Measurements from ENCODE around the gene PHF23.
A peak's percentile ranks its signal among the peaks of the same experiment; 100 is the strongest.

PHF23 gene

DNA sequence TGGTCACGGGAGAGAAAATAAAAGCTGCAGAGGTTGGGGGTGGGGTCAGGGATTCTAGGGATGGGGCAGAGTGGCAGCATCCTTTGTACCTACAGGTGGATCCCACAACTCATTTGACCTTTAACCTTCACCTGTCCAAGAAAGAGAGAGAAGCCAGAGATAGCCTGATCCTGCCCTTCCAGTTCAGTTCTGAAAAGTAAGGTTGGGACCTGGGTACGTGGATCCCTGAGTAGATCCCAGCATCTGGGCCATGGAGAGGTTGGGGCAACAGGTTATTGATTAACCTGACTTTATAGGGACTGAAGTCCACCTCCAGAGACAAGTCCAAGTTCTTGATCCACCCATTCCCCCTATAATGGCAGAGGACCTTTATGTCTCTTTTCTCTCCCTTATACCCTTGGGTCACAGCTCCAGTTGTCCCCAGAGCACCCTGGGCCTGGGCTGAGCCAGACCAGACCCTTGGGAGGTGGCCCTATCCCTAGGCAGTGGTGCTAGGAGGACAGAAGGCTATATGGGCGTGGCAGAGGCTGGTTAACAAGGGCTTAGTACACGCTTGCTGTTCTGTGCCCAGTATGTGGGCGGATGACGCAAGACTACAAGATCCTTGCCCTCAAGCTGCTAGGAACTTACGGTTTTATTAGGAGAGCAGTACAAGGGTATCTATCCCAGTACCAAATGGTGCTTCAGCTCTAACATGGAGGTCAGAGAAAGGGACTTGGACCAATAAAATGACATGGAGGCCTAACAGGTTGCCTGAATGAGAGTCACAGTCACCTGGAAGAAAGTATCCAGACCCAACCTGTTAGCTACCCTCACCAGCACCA, 19.7 kb upstream of the PHF23 start:
- DNase-seq: no peak

DNA sequence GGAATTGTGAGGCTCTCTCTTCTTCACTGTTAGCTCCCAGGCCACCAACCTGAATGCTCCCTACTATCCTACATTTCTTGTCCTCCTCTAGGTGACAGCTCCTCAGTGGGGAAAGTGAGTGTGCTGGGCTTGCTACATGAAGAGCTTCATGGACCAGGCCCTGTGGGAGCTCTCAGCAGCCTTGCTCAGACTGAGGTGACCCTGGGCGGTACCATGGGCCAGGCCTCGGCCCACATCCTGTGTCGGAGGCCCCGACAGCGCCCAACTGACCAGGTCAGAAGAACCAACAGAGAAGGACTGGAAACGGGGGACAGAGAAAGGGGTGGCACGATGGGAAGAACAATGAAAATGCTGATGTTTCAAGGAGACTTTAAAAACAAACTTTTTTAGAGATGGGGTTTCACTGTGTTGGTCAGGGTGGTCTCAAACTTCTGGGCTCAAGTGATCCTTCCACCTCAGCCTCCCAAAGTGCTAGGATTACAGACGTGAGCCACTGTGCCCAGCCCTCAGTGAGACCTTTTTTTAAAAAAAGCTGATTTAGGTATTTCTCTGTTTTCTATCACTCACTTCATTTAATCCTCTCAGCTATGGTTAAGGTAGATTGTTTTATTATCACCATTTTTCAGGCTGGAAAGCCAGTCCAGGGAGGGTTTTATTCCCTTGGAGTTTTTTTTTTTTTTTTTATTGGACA, 17.7 kb upstream of the PHF23 start:
- no peak for DNase-seq

DNA sequence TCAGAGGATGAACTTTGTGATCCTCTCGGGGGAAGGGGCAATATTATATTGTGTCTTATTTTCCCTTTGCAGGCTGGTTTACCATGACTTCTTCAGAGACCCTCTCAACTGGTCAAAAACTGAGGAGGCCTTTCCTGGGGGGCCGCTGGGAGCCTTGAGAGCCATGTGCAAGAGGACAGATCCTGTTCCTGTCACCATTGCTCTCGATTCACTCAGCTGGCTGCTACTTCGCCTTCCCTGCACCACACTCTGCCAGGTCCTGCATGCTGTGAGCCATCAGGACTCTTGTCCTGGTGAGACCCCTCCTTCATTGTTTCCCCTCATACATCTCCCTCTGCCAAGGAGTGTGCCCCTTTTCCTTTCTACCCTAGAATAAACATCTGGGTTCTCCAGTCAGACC, 15.3 kb upstream of the PHF23 start:
- no peak for DNase-seq

DNA sequence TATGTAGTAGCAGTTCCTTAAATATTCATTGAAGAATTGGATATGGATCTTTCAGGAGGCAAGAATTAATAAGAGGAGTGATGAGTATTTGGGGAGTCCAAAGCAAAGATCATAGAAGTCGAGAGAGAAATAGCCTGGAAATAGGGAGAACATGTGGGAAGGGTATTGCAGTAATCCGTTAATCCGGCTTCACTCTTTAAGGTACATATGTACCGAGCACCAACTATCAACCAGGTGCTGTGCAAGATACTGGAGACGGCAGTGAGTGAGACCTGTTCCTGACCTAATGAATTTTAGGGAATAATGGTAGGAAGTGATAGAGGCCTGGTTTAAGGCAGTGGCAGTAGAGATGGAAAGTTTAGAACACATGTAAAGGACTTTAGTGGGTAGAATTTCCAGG, 13.8 kb upstream of the PHF23 start:
- DNase-seq: no peak

DNA sequence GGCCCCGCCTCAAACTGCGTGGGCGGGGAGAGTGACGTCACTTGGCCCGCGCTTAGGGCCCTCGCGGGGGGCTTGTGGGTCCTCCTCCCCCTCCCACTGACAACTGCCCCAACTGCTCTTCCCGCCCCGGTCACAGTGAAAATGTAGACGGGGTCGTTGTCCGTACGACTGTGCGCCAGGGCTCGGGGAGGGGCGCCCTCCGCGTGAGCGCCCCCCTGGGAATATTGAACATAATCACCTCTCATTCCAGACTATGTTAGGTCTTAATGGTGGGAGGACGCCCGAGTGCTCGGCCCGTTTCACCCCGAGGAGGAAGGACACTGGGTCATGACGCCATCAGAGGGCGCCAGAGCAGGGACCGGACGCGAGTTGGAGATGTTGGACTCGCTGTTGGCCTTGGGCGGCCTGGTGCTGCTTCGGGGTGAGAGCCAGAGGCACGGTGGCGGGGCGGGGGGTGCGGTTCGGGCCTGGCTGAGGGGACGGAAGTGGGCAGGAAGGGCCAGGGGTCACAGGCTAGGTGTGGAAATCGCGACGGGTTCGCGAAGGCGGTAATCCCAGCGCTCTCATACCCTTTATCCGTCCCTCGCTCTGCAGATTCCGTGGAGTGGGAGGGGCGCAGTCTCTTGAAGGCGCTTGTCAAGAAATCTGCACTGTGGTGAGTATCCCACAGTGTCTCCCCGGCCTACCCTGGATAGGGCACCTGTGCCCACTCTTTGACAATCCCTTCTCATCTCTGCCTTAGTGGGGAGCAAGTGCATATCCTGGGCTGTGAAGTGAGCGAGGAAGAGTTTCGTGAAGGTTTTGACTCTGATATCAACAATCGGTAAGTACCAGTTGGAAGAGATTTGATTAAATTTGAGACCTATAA, 13.2 kb upstream of the PHF23 start, which contains the start of gene ELP5:
TSS of gene ELP5 (plus strand) at position 40 of the 868 bp plus-strand sequence. CDS start at position 376, 336 bp downstream.
- DNase-seq: peak; percentile 96

DNA sequence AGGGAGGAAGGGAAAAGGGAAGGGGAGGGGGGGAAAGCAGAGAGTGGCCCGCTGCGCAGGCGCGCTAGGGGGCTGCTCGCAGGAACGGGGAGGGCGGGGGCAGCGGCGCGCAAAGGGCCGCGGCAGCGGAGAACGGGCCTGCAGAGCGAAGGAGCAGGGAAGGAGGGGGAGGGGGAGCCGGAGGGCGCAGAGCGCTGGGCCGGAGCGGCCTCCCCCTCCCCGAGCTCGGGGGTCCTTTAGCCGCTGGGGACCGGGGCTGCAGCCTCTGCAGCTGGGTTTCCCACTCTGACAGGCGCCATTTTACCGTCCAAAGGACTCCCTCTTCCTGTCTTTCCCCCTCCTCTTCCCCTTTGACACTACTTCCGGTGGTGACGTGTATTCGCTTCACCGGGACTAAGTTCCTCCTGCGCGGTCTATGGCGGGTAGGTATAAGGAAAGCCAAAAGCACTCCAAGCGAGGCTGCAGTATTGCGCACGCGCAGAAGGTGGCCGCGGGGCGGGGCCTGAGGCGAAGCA, 12.5 kb upstream of the PHF23 start, which contains the start of gene CTDNEP1:
TSS of gene CTDNEP1 (minus strand) at position 74 of the 515 bp plus-strand sequence. CDS start 438 bp downstream, outside the sequence.
- DNase-seq: peak; percentile 99

DNA sequence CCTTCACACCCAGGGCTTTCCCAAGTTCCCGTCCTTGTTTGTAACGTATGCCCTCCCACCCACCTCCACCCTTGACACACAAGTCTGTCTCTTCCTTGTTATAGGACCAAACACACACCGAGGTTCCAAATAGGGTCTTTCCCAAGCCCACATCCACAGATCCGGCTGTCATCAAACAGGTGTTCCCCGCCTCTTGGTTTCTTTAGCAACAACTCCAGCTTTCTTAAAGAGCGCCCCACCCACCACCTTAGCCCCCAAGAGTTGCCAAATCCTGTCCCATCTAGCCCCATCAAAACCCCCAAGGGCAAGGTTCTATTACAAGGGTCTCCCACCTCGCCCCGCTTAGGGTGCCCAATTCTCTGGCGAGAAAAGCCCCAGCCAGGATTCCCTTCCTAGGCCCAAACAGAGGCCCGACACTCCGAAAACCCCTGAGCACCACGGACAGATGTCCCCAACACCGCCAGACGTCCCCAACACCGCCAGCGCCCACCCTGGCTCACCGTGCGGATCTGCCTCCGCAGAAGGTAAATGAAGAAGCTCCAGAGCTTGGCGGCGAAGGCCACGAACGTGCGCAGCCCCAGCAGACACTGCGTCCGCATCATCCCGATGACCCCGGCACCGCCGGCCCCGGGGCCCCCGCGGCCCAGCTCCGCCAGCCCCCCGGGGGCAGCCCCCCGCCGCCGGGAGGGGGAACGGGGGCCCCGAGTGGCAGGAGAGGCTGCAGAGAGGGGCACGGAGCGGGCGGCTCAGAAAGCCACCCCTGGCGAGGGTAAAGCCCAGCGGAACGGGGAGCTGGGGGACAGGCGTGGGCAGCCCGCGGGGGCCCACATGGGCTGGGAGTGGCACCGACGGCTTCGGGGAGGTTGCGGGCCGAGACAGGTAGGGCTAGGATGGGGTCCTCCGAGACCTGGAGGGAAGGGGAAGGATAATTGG, 11.7 kb upstream of the PHF23 start:
- peak; percentile 33 for DNase-seq

DNA sequence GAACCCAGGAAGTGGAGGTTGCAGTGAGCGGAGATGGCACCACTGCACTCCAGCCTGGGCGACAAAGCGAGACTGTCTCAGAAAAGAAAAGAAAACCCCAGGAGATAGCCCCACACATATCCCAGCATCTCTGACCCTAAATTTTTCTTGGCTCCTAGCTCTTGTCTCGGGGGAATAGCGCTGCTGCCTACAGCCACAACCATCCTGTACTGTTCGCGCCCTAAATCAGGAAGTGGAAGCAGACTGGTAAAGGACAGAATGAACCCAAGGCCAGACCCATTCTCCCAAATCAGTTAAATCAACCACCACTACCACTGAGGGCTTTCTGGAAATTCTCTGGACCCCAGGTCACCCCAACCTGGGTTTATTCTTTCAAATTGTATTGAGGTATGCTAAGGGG, 10.6 kb upstream of the PHF23 start:
- no peak for DNase-seq

DNA sequence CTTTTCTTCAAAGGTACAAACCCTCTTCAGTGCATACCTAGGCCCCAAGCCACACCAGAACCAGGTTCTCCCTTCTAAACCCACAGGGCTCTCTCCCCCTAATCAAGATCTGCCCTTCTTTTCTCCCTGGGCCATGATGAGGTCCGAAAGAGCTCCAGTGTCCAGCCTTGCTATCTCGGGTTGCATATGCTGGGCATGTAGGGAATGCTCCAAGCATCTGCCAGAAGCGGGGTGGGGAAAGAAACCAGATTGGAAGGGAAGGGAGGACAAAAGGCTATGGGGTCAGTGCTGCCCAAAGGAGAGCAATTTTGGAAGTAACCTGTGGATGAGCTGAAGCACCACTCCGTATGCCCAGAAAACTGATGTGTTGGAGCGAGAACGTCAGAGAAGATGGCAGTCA, 10.0 kb upstream of the PHF23 start:
- DNase-seq: peak; percentile 21

DNA sequence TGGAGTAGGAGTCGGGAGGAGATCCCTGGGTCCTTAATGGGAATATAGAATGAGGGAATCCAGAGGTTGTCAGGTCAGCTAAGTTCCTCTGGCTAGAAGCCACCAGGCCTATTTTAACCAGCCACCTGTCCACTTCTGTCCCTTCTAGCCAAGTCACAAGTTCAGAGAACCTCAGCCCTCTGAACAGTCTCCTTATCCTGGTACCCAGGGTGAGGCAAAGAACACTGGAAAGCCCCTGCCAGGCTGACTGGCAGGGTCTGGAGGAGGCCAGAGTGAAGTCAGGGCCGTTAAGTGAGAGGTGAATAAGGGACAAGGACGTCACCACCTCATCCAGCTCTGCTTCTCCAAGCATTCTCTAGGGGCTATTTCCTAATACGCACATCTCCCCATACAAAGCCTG, 9.5 kb upstream of the PHF23 start:
- no peak for DNase-seq

DNA sequence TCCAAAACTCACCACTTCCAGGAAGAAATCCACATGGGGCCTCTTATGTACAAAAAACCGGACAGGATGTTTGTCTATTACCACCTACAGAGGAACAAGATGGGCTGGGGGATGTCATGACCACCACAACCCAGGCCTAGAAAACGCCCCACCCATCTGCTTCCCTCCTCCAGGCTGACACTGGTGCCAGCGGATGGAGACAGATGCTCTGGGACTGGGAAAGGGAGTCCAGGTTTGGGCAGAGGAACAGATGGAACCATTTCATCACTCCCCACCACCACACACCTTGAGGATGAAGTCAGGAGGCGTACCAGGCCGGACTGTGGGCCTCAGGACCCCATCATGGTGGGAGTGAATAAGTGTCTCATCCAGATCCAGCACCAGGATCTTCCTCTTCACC, 7.5 kb upstream of the PHF23 start:
- no peak for DNase-seq

DNA sequence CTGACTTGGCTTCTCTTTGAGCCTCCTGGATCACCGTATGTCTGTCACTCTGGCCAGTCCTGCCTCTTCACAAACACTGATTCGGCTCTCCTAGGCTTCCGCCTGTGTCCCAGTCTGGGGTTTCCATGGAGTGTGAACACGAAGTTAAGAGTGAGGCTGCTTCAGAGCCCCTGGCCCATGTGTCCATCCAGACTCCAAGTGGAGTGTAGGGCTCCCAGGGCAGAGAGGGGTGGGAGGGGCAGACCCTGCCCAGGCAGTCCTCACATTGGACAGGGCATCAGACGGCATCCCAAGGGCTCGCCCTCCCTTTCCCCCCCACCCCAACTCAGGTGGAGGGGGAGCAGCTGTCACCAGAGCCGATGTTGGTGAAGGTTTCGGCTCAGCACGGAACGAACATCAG, 4.6 kb upstream of the PHF23 start:
- peak; percentile 21 for DNase-seq

DNA sequence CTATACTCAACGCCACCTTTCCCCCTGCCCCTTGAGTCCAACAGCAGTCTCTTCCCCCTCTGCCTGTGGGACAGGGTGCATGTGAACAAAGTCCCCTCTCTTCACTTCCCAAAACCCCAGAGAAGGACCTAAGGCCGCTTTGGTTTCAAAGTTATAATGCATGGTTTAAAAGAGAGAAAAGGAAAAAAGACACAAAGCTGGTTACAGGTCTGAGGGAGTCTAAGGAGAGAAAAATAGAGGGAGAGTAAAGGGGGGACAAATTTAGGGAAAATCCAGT, 4.1 kb upstream of the PHF23 start:
- DNase-seq: no peak

DNA sequence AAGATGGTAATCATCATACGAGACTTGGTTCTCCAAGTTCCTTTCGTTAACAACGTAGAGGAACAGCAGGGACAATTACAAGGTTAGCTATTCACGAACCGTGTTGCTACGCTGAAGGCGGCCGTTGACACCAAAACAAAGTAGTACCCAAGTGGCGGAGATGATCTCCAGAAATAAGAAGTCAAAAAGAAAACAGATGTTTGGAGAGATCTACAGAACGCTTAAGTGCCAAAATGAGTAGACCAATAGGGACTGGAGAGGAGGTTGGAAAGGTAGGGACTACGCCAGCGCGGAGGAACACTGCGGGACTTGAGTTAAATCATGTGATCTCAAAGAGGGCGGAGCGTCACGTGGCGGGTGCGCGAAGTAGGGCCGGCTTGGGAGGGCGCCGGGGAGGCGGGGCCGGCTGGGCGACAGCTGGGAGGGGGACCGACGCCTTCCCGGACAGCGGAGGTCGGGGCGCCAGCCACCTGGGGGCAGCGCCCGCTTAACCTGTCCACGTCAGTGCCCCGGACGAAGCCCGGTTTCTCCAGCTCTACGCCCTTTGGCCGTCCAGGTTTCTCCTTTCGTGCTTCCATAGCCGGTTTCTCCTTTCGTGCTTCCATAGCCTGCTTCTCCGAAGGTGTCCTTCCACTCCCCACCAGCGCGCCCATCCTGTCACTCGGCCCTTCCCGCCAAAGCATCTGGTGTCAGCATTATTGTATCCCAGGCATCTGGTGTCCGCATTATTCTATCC, 3.6 kb upstream of the PHF23 start:
- DNase-seq: peak; percentile 97

DNA sequence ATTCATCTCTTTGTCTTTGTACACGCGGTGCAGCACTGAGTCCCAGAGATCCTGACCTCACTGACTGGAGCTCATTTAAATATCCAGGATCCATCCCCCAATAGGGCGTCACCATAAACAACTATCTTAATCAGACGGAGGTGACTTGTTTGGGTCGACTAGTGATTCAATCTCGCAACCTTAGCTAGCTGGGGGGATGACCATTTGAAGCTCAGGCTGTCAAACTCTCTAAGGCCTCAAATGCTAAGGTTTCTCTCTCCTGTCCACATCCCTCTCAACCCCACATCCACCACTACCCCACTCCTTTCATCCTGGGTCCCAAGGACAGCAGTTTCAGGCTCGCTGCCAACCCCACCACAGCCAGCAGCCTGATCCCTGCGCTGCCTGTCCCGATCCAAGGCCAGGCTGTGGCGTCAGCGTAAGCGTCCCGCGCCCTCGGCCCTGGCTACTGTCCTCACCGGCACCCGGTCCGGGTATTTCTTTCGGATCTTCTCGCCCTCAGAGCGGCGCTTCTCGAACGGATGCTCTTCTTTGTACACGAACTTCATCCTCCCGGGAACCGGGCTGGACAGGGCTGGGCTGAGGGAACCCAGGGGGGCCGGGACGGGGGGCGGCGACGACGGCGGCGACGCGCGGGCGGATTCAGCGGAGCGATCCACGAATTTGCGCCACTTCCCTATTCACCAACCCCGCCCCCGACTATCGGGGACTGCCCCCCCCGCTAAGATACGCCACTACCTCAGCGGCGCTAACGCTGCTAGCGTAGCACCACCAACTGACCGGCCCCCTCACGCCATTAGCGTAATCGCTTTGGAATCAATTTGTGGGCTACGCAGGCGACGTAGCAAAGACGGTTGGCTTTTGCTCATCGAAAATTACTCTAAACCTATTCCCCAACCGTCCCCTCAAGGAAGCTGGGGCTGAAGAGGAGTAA, 2.8 kb upstream of the PHF23 start, which contains the start of gene GABARAP:
TSS of gene GABARAP (minus strand) at position 667 of the 934 bp plus-strand sequence. CDS start at position 548, 119 bp downstream.
- peak; percentile 97 for DNase-seq

DNA sequence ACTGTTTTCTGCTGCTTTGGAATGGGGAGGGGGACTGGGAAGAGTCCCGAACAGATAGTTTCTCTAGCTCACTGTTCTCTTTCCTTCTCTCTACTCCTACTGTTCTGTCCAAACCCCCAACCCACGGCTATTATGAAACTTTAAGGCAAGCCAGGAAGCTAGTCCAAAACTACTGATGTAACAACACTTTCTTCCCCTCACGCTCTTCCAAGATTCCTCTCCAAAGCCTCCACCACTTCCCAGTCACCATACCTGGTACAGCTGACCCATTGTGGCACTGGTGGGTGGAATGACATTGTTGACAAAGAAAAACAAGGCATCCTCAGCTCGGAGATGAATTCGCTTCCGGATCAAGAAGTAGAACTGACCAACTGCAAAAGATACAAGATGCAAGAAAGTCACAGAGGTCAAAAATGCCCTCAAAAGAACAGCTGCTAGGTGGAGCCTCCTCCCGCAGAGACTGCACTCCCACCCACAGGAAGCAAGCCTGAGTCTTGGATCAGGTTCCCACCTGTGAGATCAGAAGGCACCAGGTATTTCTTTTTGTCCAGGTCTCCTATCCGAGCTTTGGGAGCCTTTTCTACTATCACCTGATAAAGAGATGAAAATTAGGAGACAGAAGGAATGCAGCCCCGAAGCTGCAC, 2.0 kb upstream of the PHF23 start:
- peak; percentile 19 for DNase-seq

DNA sequence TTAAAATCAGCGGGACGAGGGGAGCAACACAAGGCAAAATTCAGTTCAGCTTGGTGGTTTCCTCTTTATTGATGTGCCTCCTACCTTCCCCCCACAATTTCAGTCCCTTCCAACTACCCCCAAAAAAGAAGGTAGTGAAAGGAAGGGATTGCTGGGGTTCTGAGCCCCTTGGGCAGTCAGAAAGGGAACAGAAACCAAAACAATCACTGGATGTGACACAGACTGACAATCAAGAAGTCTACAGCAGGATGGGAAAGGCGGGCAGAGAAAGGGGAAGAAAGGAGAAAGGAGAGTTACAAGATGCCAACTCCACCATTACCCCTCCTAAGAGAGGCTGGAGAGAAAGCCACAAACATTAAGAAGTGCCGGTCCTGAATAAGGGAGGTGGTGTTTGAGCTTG, 1.1 kb upstream of the PHF23 start:
- peak; percentile 21 for DNase-seq

DNA sequence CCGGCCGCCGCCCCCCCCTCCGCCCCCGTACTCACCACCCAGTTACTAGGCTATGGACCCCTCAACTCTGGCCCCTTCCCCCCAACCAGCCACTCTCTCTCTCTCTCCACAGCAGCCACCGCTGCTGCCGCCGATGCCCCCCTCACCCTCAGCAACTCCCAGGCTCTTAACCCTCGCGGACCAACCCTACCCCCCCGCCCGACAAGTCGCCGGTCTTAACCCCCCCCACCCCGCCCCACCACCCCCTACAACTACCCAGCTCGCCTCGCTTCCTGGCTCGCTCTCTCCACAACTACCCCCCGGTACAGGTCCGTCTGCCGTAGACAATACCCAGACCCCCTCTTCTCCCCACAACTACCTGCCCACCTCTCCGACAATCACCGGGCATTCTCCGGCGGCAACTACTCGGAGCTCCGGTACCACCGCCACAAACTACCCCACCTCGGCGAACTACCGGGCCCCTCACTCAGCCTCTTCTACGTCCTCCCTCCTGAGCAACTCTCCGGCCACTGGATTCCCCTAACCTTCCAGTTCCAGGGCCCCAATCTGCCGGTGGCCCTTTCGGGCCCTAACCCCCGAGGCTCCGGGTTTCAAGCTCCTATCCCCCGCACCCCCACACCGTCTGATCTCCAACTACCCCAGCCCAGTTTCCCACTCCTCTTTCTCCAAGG, 702 bp downstream of the PHF23 start:
- DNase-seq: peak; percentile 67
